MCF 10A (cell line): Measurements from ENCODE around the gene SERPINA1. TPM values are rescaled to one million over a fixed set of nuclear protein-coding genes. Genes with fewer than 3 reads are reported as not detected.

Source experiments
- BruUV-seq: library from RNA; stranded (reverse); fragments of 400-500 nt; replicated peaks from 2 replicates; lab custom pipeline; 2021; lab: Mats Ljungman, UMichigan
- CTCF ChIA-PET: fragments of 300-600 bp; sonication (Branson Sonifier 250); formaldehyde crosslinking; extraction: SDS; loops from one replicate; lab custom pipeline; 2021; ENCODE audit warnings: antibody characterized with exemption, inconsistent platforms; lab: Yijun Ruan, JAX
- POLR2A ChIA-PET: fragments of 300-600, 350-650 bp; sonication (Branson Sonifier 250); formaldehyde crosslinking; extraction: SDS; loops from one replicate; lab custom pipeline; 2020; ENCODE audit warnings: antibody characterized with exemption, inconsistent platforms; lab: Yijun Ruan, JAX
- DNase-seq: peaks from one replicate; pipeline ENCODE4 v3.0.0-alpha.2; 2018; ENCODE audit not compliant: unreplicated experiment
- H3K27ac Mint-ChIP-seq: one replicate; pipeline ENCODE4 v1.8.0; 2022; ENCODE audit warnings: mild to moderate bottlenecking, low read depth, mixed read lengths; ENCODE audit not compliant: unreplicated experiment
- H3K27me3 Mint-ChIP-seq: one replicate; pipeline ENCODE4 v1.8.0; 2022; ENCODE audit warnings: mixed read lengths; ENCODE audit not compliant: insufficient read depth, unreplicated experiment
- H3K36me3 Mint-ChIP-seq: one replicate; pipeline ENCODE4 v1.8.0; 2022; ENCODE audit warnings: mild to moderate bottlenecking, moderate library complexity, mixed read lengths; ENCODE audit not compliant: insufficient read depth, unreplicated experiment
- H3K4me1 Mint-ChIP-seq: one replicate; pipeline ENCODE4 v1.8.0; 2022; ENCODE audit warnings: mixed read lengths; ENCODE audit not compliant: insufficient read depth, unreplicated experiment
- H3K4me3 Mint-ChIP-seq: one replicate; pipeline ENCODE4 v1.8.0; 2022; ENCODE audit warnings: mild to moderate bottlenecking, moderate library complexity, mixed read lengths; ENCODE audit not compliant: unreplicated experiment
- H3K9me3 Mint-ChIP-seq: one replicate; pipeline ENCODE4 v1.8.0; 2022; ENCODE audit warnings: mixed read lengths; ENCODE audit not compliant: unreplicated experiment
- intact Hi-C: fragments of 100-400 bp; cut with micrococcal nuclease; formaldehyde crosslinking; loops from 2 replicates; pipeline ENCODE4 v1.14.1; 2022
- total RNA-seq: library from RNA; stranded (reverse); gene quantifications from 2 replicates; pipeline ENCODE4 v1.2.3, GENCODE V29; 2022
- TF ChIP-seq, protein P1 (sequence below): fragments of 200-600 bp; IDR thresholded peaks from one replicate; pipeline ENCODE4 v1.8.0; 2022; ENCODE audit warnings: antibody characterized with exemption, mild to moderate bottlenecking; ENCODE audit not compliant: unreplicated experiment

The SERPINA1 gene
- total RNA-seq, 1 experiment from 2014 or later: 42.5 TPM

DNA sequence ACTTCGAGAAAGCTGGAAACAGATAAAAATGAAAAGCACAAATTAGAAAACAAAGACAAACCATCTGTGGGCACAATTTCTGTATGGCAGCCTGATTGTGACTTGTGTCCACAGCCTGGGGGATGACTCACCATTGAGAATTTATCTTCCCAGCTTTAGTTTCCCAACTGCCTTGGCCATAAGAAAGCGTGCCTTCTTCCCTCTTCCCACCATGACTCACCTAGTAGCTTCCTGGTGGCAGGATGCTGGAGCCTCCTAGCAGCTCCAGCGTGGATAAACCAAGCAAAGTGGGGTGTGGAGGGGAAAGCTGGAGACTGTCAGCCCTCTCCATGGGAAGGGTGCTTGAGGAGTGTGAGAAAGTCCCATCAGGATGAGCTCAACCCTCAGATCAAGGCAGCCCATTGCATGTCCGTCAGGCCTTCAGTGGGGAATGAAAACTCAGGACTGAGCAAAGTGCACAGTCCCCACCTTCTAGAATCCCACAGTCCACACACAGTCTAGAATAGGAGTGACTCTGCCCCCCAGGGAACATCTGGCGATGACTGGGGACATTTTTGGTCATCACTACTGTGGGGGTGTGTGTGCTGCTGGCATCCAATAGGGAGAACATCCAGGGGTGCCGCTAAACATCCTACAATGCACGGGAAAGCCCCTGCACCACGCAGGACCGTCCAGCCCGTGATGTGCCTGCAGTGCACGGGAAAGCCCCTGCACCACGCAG lies 42.9 kb downstream of the SERPINA1 start:
- H3K27me3 Mint-ChIP-seq: no peaks in the 10 kb centered on the region
- H3K4me3 Mint-ChIP-seq: no peak overlapping the region
- ChIA-PET POLR2A (interaction anchor here (0.6 to 2.4 kb wide), 5 partner anchors 11 to 124 kb away, joined by 3 to 15 read pairs (median 4); no protein-coding TSS in a partner anchor), CTCF (interaction anchor here (0.6 to 1.0 kb wide), 4 partner anchors 11 to 123 kb away, joined by 3 to 4 read pairs (median 3); no protein-coding TSS in a partner anchor)
- BruUV-seq: no TSS peak
- intact Hi-C loops: no loop called here
- H3K27ac Mint-ChIP-seq: peak overlapping the region; percentile 56
- peaks cover 5% of the 10 kb centered on the region for H3K36me3 Mint-ChIP-seq
- H3K4me1 Mint-ChIP-seq: peaks cover 40% of the 10 kb centered on the region
- DNase-seq: peak; percentile 96
- TF ChIP-seq, protein P1, sequence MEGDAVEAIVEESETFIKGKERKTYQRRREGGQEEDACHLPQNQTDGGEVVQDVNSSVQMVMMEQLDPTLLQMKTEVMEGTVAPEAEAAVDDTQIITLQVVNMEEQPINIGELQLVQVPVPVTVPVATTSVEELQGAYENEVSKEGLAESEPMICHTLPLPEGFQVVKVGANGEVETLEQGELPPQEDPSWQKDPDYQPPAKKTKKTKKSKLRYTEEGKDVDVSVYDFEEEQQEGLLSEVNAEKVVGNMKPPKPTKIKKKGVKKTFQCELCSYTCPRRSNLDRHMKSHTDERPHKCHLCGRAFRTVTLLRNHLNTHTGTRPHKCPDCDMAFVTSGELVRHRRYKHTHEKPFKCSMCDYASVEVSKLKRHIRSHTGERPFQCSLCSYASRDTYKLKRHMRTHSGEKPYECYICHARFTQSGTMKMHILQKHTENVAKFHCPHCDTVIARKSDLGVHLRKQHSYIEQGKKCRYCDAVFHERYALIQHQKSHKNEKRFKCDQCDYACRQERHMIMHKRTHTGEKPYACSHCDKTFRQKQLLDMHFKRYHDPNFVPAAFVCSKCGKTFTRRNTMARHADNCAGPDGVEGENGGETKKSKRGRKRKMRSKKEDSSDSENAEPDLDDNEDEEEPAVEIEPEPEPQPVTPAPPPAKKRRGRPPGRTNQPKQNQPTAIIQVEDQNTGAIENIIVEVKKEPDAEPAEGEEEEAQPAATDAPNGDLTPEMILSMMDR: no peak
- H3K9me3 Mint-ChIP-seq: peaks cover 5% of the 10 kb centered on the region

DNA sequence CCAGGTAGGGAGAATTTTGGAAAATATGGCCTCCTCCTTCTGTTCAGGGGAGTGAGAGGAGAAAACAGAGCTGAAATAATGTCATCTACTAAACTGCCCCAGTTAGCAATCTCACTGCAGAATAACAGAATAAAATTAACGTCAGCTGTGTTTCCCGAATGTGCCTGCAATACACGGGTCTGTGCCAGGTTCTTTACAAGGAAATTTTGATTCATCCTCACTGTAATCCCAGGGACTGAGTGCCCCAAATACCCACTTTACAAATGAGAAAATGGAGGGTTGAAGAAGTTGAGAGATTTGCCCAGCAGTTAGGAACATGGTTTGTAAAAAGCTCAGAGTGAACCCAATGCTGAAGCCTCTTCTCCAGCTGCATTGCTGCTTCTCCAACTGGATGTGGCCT lies 44.0 kb downstream of the SERPINA1 start:
- no peak for DNase-seq
- H3K36me3 Mint-ChIP-seq: peaks cover 6% of the 10 kb centered on the region
- H3K4me1 Mint-ChIP-seq: peaks cover 41% of the 10 kb centered on the region
- no TSS peak for BruUV-seq
- CTCF ChIA-PET: interaction anchor here (1.0 to 1.5 kb wide), 3 partner anchors 8 to 141 kb away, joined by 3 to 4 read pairs (median 4); no protein-coding TSS in a partner anchor
- H3K27ac Mint-ChIP-seq: peak overlapping the region; percentile 56
- intact Hi-C loops: no loop called here
- POLR2A ChIA-PET: interaction anchor here (0.6 to 2.4 kb wide), 5 partner anchors 9 to 1912 kb away, joined by 3 to 15 read pairs (median 4); partner anchors contain the start of gene BDKRB1
- no peaks in the 10 kb centered on the region for H3K27me3 Mint-ChIP-seq
- peaks cover 7% of the 10 kb centered on the region for H3K9me3 Mint-ChIP-seq
- TF ChIP-seq, protein P1: no peak
- H3K4me3 Mint-ChIP-seq: no peak overlapping the region

DNA sequence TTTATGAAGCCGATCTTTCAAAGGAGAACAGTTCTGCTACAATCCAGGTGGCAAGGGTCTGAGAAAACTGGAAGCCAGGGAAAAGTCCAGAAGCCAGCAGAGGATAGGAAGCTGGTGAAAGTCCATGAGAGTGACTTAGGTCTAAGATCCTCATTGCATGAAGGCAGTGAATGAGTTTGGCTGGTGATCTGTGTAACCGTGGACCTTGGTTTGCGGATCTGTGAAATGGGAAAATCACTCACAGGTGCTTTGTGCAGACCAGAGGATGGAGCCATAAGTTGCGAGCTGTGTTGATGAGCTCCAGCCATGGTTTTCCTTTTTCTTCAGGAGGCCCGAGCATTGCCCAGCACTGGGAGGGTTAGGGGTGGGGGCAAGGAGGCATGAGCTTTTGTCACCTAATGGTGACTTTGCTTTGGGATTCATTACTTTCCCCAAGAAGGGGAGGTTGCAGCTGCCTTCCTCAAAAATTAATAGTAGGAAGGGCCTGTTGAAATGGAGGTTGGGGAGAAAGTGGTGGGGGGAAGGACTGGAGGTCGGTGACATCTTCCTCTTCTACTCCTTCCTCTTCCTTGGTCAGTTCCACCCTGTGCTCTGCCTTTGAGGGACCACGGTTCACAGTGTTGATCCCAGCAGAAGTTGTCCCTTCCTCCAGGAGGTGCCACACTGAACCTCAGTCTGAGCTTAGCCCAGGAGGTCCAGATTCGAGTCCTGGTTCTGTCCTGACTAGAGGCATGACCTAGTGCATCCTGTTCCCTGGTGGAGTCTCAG lies 45.0 kb downstream of the SERPINA1 start:
- CTCF ChIA-PET: interaction anchor here (0.9 to 1.5 kb wide), 5 partner anchors 9 to 143 kb away, joined by 3 to 4 read pairs (median 3); no protein-coding TSS in a partner anchor

More for the DNA sequence above, 45.0 kb downstream of the SERPINA1 start:
- intact Hi-C loops: loop anchor here (2.0 kb wide), 1 partner anchor 29 kb away; no protein-coding TSS in a partner anchor
- TF ChIP-seq, protein P1: no peak
- no TSS peak for BruUV-seq
- no peak for DNase-seq
- Mint-ChIP-seq H3K4me3 (no peak overlapping the region), H3K27me3 (no peaks in the 10 kb centered on the region), H3K36me3 (peaks cover 6% of the 10 kb centered on the region), H3K4me1 (peaks cover 41% of the 10 kb centered on the region), H3K9me3 (peaks cover 7% of the 10 kb centered on the region), H3K27ac (no peak overlapping the region)
- POLR2A ChIA-PET: interaction anchor here (2.4 to 2.6 kb wide), 2 partner anchors 29 to 31 kb away, joined by 12 to 27 read pairs; no protein-coding TSS in a partner anchor
